NCI-H345 treated with DMSO at 0.1 percent for 48 hours (cell line): ENCODE measurements around the gene ZFP1.
"Not testable (repeated sequence)": the region's sequence is repeated elsewhere in the genome, so short reads cannot be mapped to it uniquely, and the experiment has no call there.

ENCODE experiments used
- DNase-seq: peaks from one replicate; lab custom pipeline; 2025; ENCODE audit not compliant: unreplicated experiment; lab: John Stamatoyannopoulos, UW

Gene ZFP1

GRCh38 chr16:75112734-75113491, 35.4 kb upstream of the ZFP1 start:
- no peak for DNase-seq

GRCh38 chr16:75113541-75114121, 34.7 kb upstream of the ZFP1 start:
- no peak for DNase-seq

- no peak for DNase-seq
These were observed 34.0 kb upstream of the ZFP1 start for GRCh38 chr16:75114179-75114945.

- DNase-seq = no peak
These were observed 33.1 kb upstream of the ZFP1 start for GRCh38 chr16:75114946-75115825.

GRCh38 chr16:75116081-75116910, 32.0 kb upstream of the ZFP1 start, which contains the start of gene LDHD:
LDHD (minus strand) TSS chr16:75116780; CDS start chr16:75116720, 60 bp downstream.
- DNase-seq = no peak

- DNase-seq = no peak
These were observed 31.4 kb upstream of the ZFP1 start for GRCh38 chr16:75116911-75117245.

GRCh38 chr16:75118943-75119539, 29.3 kb upstream of the ZFP1 start:
- no peak for DNase-seq

- DNase-seq = no peak
These were observed 28.1 kb upstream of the ZFP1 start for GRCh38 chr16:75120253-75120652.

- DNase-seq = no peak
These were observed 26.3 kb upstream of the ZFP1 start for GRCh38 chr16:75121949-75122568.

GRCh38 chr16:75122609-75123008, 25.7 kb upstream of the ZFP1 start:
- no peak for DNase-seq

- DNase-seq = no peak
These were observed 20.5 kb upstream of the ZFP1 start for GRCh38 chr16:75127713-75128415.

GRCh38 chr16:75129421-75130149, 18.7 kb upstream of the ZFP1 start:
- not testable (repeated sequence) for DNase-seq

- DNase-seq = no peak
These were observed 18.1 kb upstream of the ZFP1 start for GRCh38 chr16:75130150-75130771.

- no peak for DNase-seq
These were observed 17.2 kb upstream of the ZFP1 start for GRCh38 chr16:75131081-75131480.

- no peak for DNase-seq
These were observed 10.1 kb upstream of the ZFP1 start for GRCh38 chr16:75138233-75138632.

GRCh38 chr16:75138636-75139035, 9.7 kb upstream of the ZFP1 start:
- no peak for DNase-seq

- DNase-seq = no peak
These were observed 8.8 kb upstream of the ZFP1 start for GRCh38 chr16:75139498-75139897.

- DNase-seq = no peak
These were observed 4.4 kb upstream of the ZFP1 start for GRCh38 chr16:75143941-75144340.
